DMS153 treated with DMSO at 0.1 percent for 48 hours (cell line): Measurements from ENCODE around the gene WWOX.

Source experiments
- DNase-seq: peaks from one replicate; lab custom pipeline; 2025; ENCODE audit not compliant: unreplicated experiment; lab: John Stamatoyannopoulos, UW

Gene WWOX

GRCh38 chr16:78102865-78103264, 3.4 kb downstream of the WWOX start:
- no peak for DNase-seq

DNA sequence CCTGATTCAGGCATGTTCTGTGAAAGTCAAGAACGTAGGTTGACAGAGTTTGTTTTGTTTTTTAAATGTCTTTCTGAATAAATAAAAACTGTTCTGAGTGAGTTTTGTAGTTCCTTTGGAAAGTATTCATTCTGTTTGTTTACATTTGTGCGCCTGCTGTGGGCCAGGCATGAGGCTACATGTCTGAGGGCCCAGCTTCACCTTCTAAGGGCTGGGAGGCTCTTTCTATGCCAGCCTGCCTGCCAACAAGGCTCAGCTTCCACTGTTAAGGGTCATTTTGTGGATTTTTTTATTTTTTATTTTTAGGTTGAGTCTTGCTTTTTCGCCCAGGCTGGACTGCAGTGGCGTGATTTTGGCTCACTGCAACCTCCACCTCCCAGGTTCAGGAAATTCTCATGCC, 6.1 kb downstream of the WWOX start:
- DNase-seq: no peak

DNA sequence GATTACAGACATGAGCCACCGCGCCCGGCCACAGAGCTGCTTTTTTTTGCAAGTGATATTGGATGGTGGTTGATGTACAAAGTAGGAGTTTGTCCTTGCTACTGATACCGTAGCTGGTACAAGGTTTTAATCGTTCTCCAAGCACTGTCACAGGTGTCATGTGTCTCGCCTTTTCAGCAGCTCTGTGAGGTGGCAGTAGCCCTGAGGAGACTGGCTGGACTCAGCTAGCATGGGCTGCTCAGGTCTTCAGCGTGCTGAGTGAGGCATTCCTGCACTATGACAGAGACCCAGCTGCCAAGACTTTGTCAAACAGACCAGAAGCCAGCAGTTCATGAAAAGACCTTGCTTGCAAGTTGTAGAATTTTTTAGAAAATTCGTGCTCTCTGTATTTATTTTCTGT, 7.2 kb downstream of the WWOX start:
- DNase-seq: no peak

GRCh38 chr16:78108451-78108850, 9.0 kb downstream of the WWOX start:
- DNase-seq: no peak

DNA sequence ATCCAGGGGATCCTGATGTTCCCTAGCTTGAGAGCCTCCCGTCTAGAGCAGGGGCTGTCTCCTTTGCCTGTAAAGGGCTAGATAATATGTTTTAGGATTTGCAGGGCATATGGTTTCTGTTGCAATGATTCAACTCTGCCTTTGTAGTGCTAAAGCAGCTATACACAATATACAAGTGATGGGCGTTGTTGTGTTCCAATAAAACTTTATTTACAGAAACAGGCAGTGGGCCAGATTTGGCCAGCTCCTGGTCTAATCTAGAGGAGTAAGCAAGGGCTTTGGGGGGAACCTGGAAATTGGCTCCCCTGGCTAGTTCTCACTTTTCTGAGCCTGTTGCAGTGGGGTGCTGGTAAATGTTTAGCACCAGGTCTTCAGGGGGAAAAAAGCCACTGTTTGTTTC, 13.8 kb downstream of the WWOX start:
- DNase-seq: no peak

DNA sequence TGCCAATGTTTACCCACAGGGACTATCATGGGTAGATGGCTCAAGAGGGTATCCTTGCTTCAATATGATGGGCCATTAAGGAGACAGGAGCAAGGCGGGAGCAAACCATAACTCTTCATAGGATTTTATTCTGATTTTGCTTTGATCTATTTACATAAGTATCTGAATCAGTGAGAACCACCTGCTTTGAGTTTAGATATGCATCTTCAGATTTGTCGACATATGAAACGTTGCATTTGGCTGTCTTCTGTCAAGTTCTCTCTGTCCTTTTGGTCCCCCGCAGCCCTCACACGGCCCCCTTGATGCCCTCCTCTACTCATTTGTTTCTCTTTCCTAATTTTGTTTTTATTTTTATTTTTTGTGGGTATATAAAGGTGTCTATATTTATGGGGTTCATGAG, 16.2 kb downstream of the WWOX start:
- DNase-seq: no peak

GRCh38 chr16:78116946-78117345, 17.5 kb downstream of the WWOX start:
- DNase-seq: no peak

DNA sequence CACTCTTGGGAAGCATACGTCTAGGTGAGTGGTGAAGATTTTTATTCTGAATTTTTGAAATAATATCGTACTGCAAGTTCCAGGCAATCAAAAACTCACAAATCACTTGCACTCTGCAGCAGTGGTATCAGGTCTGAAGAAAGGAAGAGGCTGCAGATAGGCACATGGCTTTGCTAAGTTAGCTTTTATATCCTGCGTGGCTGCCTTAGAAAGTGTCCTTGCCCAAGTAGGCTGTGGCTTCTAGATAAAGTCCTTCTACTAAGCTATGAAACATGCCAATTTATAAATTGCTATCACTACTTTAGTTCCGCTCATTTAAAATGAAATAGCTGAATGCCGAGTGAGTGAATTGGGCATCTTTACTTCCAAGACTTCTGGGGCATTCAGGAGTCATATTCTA, 17.9 kb downstream of the WWOX start:
- no peak for DNase-seq

GRCh38 chr16:78118469-78119025, 19.1 kb downstream of the WWOX start:
- DNase-seq: no peak

DNA sequence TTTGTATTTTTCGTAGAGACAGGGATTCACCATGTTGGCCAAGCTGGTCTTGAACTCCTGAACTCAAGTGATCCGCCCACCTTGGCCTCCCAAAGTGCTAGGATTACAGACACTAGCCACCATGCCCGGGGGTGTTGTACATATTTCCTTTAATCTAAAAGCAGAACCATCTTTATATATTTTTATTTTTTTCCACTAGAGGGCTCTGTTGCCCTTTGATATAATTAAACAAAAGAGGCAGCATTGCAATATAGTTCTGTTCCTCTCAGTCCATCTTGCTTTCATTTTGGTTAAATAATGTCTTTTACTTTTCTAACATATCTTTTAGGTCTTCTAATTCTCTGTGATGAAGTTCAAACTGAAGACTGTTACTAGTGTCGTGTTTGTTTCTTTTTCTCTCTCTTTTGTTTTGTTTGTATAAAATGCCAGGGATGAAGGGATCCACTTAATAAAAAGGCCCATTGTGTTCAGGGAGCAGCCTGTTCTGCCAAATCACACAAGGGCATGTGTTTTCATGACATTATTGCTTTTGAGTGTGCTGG, 23.4 kb downstream of the WWOX start:
- DNase-seq: peak; percentile 95

- no peak for DNase-seq
These were observed 25.8 kb downstream of the WWOX start for GRCh38 chr16:78125112-78125844.

GRCh38 chr16:78126662-78127061, 27.2 kb downstream of the WWOX start:
- DNase-seq: no peak

GRCh38 chr16:78127130-78127529, 27.7 kb downstream of the WWOX start:
- peak; percentile 41 for DNase-seq

- no peak for DNase-seq
These were observed 29.5 kb downstream of the WWOX start for GRCh38 chr16:78128913-78129312.

GRCh38 chr16:78129349-78129748, 29.9 kb downstream of the WWOX start:
- no peak for DNase-seq

- DNase-seq: no peak
These were observed 30.7 kb downstream of the WWOX start for GRCh38 chr16:78130083-78130608.

DNA sequence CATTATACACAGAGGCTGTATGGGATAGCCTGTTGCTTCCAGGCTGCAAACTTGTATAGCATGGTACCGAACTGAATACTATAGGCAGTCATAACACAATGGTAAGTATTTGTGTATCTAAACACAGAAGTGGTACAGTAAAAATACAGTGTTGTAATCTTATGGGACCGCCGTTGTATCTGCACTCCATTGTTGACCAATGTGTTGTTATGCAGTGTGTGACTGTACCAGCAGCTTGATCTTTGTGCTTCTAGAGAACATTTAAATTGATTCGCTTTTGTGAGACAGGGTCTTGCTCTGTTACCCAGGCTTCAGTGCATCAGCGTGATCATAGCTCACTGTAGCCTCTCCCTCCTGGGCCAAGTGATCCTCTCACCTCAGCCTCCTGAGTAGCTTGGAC, 31.5 kb downstream of the WWOX start:
- no peak for DNase-seq

- peak; percentile 73 for DNase-seq
These were observed 34.5 kb downstream of the WWOX start for GRCh38 chr16:78133919-78134318.

DNA sequence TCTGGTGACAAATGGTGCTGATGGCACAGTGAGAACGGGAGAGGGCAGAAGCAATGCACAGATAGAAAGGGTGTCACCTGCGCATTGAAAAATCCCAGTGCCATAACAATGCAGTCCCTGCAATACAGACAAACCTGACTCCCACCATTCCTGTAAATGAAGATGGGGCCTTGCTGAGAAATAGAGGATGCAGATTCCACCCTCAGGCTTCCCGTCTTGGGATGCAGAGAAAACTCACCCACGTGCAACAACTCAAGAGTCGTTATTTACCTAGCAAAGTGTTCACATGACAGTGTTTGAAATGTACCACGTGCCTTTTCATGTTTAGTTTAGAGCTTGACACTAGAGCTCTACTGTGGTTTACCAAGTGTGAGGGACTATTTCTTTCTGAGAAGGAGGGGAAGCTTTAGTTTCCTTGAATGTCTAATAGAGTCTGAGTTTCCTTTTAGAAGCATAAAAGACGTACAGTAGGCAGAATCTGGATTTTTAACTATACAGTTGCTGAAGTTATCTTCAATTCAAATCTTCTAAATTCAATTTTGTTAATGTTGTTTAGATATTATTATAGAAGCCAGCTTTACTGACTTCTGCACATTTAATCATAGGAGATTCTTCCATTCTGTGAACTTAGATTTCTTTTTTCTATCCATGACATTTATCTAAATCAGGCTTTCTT, 35.6 kb downstream of the WWOX start:
- DNase-seq: peak; percentile 94

- no peak for DNase-seq
These were observed 37.7 kb downstream of the WWOX start for GRCh38 chr16:78137179-78137578.

DNA sequence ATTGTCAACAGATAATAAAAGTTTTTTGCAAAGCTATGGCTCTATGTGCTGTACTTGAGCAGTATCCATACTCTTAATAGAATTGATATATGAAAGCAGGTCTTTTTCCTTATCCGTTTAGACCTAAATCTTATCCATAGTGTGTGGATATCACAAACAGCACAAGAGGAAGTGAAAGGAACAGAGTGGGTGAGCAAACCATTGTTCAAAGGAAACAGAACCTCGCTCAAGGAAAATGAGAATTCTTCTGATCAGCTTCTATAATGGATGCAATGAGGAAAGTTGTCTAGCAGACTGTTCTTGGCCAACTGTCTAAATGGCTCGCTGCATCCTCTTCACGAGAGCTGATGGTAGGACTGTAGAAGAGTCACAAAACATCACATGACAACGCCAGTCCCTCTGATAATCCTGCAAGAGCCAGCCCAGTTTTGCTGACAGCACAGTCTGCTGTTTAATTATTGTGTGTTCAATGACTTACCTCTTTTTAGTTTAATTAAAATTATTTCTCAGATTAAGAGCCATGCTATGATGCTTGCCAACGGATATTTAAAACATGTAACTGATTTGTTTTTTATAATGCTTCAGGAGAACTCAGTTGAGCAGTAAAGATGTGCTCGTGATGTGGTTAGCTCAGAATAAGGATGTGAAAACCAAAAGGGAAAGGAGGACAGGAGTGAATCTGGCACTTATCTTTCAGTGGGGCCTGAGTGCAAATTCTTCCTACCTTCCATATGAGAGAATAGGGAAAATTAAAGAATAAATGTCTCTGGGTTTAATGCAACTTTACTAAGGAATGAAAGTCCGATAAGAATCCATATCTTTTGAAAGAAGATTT, 38.5 kb downstream of the WWOX start:
- no peak for DNase-seq
